HG02763 (cell line): ENCODE data around the gene SPSB4.

Source experiments
- ATAC-seq: cut with Tn5 transposase; IDR thresholded peaks from one replicate; pipeline ENCODE4 v1.9.1; 2021; ENCODE audit warnings: mild to moderate bottlenecking, moderate library complexity; ENCODE audit not compliant: unreplicated experiment

Gene SPSB4

DNA sequence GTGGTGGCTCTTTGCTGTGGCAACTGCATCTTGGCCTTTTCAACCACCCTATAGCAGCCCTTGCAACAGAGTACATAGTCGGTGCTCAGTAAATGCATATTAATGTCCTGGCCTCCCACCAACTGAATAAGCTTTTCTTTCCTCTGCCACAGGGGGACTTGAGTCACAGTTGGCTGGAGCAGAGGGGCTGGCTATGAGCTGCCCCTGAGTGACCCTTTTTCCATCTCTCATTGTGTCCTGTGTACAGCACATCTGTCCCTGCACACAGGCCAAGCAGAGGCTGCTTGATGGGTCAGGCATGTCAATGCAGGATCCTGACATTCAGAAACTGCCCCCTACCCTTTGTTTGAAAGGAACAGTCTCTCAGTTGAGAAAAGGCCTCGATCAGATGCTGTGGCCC is 22.4 kb downstream of the SPSB4 start:
- no peak for ATAC-seq

DNA sequence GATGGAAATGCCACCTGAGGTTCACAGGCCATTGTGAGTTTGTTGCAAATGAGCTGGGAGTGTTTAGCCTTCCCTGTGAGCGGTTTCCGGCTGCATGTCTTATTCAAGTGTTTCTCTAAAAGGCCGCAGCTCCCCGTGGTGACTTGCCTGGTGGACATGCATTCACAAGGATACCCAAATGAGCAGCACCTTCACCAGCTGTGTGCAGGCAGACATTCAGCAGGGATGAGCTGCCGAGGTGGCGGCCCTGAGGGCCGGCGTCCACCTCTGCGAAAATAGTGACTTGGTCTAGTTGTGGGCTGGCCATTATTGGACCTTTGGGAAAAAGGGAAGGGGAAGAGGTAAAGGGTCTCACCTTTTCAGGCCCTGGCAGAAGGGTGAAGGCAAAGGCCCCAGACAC is 23.4 kb downstream of the SPSB4 start:
- ATAC-seq: no peak

DNA sequence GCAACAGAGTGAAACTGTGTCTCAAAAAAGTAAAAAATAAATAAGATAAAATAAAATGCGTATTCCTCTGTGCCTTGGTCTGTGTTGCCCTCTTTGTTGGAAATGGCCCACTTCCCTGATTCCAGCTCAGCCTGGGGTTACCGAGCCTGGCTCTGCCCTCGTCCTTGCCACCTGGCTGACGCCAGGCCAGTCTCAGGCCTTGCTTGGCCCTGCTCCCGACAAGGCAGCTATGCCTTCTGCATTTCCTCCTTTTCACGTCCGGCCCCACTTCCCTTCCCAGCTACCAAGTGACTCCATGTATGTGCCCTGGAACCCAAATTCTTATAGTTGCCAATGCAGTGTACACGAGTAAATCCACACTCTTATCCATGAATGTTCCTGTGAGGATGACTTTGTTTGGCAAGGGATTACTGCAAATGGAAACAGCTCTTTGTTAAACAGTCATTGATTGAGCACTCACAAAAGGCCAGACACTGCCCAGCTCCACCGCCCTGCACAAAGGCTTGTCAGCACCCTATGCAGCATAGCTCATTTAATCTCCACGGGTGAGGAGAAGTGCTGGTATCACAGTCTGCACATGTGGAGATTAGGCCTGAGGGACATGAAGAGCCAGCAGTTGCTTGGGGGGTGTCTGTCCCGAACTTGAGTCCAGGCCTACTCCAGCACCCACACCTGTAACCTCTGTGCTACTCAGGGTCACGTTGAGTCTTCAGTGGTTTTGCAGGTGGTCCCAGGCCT is 25.1 kb downstream of the SPSB4 start:
- no peak for ATAC-seq

DNA sequence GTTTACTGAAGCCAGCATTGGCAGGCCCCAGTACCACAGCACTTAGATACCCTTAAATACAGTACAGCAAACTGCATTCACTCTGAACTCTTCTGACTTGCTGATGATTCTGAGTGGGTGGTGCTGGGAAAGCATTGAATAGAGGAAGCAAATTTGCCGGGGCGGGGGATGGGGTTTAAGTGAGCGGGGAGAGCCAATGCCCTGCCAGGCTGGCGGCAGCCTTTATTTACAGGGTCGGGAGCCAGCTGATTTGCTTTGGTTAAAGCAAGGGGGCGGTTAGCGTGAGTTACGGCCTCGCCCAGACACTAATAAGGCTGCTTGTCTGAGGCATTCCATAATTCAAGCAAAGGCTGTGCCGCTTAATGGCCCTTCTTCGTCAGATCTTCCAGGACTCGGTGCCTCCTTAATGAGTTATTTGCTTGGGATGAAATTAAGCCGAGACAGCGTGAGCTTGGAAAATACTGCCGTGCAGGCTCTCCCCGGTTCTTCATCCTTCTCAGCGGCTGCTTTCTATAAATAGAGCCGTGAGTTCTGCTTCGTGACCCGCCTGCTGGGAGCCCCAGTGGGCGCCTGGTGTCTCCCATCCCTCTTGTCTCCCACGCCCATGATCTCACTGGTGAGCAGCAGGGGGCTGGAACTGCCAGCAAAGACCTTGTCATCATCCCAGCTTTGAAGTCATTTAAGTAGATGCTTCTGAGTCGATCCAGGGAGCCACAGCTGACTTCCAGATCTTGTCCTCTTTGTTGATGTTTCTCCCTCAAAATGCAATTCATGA is 25.8 kb downstream of the SPSB4 start:
- no peak for ATAC-seq

DNA sequence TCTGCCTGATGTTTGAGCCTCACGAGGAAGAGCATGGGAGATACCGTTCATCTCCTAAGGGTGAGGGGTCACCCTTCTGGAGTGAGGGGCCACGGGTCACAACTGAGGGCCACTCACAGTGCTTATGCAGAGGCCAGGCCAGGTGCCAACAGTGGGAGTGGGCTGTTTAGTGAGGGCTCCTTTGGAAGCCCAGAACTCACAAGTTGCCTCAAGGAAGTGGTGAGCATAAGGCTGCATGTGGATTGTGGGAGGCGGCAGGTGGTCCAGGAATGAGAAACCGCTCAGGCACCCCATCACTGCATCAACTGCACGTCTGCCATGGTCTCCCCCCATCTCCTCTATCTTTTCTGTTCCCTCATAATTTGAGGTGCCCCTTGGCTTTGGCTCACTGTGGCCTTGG is 26.5 kb downstream of the SPSB4 start:
- no peak for ATAC-seq

DNA sequence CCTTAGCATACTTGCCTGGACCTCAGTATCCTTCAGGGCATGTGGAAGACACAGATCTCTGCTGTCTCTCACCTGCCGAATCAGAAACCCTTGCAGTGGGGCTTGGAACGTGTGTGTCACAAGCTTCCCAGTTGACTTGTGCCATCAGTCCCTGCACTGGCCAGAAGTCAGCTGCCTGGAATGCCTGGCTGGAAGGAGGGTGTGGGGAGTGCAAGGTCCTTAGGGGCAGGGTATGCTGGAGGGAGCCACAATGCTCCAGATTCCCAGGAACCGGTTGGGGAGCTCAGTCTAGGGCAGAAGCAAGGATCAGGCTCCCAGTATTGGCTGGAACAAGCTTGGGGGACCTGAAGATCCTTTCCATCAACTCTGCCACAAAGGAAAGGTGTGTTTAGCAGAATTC is 27.1 kb downstream of the SPSB4 start:
- ATAC-seq: no peak

DNA sequence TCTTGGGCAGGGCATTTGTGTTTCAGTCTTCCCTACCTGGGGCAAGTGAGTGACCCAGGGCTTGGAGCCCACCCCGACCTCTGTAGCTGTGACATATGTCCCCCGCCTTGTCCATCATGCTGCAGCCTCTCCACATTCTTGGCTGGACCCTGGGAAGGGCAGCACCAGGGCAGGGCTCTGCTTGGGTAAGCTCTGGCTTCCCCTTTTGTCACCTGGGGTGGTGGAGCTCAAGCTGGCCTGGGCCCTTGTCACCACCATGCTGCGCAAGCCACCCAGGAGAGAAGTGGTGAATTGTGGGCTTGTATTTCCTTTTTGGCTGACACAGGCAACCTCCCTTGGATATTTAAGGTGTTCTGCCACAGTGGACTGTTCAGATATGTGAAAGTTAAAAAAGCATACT is 29.3 kb downstream of the SPSB4 start:
- no peak for ATAC-seq

DNA sequence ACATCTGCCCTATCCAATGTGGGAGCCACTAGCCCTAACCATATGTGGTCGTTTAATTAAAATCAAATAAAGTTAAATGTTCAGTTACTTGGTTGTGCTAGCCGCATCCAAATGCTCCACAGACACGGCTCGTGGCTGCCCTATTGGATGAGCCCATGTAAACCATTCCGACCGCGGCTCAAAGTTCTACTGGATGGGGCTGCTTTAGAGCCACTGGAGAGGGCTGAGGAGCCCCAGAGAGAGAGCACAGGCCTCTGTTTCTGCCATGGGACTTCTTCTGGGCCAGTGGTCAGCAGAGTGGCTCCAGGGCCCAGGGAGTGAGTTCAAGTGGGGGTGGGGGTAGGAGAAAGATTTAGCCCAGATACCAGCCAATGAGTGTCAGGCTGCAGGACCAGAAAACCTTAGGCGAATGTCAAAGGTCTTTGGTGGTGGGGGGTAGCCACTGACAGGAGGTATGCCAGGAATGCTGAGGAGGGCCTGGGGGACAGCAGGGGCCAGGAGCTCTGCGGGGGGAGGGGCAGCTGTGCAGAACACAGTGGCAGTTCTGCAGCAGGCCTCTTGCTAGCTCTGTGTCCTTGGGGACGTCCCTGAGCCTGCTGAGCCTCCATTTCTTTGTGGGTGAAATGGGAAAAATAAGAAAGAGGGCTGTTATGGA is 30.1 kb downstream of the SPSB4 start:
- no peak for ATAC-seq

DNA sequence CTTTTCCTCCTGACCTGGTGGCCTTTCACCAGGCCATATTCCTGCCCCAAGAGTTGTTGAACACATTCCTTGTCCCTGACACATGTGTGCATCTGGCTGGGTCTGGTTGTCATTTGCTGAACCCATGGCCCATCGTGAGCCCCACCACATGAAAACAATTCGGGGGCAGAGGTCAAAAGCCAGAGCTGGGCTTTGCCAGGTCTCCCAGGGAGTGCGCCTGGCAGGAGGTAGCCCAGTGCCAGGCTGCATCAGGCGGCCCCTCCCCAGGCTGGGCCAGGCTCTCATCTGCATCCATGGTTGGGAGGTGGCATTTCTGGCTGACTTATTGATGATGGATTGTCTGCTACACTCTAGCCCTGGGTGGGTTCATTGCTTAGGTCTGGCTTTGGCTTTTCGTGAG is 30.9 kb downstream of the SPSB4 start:
- ATAC-seq: no peak

DNA sequence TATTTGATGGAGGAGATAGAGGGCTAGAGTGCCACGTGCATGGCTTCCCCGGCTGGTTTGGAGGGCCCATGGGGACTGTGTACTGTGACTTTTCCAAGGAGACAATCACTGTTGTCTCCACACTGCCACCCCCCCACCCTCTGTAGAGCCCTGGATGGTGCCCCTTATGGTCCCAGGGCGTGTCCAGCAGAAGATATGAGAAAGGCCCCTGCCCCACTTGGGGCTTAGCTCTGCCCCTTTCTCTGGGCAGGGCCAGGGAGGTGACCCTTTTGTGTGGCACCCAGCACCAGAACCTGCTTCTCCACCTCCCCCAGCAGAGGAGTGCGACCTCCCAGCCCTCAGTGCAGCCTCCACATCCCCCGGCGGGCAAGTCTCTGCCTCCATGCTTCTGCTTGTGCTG is 32.1 kb downstream of the SPSB4 start:
- no peak for ATAC-seq

DNA sequence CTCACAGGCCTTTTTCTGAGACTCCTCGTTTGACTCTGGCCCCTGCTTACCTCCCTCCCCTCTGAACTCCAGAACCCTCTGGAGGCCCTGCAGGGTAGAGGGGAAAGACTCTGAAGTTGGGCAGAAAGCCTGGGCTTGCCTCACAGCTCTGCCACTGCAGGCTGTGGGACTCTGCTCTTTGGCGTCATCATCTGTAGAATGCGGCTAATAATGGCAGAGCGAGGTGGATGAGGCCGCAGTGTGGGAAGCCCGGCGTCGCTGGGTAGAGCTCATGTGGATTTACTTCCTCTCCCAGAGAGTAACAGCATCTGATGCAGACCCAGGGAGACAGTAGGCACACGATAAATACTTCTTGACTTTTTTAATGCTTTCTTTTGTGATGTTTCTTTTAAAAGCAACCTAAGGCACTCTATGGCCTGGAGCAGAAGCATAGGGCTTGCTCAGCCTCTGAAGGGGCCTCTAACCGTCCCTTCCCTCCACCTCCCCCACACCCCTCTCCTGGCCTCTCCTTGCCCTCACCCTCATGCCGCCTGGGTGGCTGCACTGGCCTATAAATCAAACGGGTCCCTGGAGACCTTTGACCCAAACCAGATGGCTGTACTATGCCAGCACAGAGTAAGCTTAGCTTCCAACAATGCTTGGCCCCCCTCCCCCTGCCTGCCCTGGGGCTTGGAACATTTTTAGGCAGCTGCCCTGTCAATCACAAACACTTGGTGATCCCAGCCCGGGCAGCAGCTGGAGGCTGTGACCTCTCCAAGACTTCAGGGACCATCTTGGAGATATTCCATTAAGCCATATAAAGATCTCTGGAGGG is 32.9 kb downstream of the SPSB4 start:
- ATAC-seq: no peak

DNA sequence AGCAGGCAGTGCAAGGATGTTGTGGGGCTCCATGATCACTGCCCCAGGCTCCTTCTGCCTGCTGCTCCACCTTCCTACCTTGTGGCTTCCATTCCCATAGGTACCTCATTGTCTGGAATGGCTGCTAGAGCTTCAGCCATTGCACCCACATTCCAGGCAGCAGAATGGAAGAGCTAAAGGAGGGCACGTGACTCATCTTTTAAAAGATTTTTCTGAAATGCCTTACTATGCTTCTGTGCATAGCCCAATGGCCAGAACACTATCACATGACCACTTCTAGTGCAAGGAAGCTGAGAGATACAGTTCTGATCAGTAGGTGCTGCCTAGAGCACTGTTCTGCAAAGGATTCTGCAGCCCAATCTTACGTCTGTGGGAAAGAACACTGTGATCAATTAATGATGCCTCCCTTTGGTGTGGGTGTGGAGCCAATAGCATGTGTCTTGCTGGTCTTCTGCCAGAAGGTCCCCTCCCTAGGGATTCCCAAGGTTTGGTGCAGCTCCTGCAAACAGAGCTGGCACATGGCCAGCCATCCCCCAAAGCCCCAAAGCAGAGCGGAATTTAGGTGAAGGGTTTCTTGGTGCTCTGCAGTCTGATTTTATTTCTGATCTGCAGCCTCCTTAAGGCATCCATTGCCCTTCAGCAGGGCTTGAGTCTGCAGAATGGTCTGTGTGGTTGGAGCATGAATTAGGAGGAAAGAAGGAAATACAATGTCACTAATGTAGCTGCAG is 34.4 kb downstream of the SPSB4 start:
- ATAC-seq: no peak

DNA sequence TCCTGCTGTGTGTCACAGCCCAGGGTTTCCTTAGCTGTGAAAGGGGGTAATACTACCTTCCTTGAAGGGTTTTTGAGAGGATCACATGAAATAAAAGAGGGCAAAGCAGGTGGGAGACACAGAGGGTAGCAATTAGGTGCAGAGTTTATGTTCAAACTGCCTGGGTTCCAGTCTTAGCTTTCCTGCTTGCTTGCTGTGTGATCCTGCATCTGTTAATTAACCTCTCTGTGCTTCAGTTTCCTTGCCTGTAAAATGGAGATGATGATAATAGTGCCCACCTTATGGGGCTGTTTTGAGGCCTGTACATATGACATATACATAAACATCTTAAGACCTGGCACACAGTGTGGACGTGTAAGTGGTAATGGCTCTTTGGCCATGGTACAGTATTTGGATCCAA is 35.0 kb downstream of the SPSB4 start:
- no peak for ATAC-seq

DNA sequence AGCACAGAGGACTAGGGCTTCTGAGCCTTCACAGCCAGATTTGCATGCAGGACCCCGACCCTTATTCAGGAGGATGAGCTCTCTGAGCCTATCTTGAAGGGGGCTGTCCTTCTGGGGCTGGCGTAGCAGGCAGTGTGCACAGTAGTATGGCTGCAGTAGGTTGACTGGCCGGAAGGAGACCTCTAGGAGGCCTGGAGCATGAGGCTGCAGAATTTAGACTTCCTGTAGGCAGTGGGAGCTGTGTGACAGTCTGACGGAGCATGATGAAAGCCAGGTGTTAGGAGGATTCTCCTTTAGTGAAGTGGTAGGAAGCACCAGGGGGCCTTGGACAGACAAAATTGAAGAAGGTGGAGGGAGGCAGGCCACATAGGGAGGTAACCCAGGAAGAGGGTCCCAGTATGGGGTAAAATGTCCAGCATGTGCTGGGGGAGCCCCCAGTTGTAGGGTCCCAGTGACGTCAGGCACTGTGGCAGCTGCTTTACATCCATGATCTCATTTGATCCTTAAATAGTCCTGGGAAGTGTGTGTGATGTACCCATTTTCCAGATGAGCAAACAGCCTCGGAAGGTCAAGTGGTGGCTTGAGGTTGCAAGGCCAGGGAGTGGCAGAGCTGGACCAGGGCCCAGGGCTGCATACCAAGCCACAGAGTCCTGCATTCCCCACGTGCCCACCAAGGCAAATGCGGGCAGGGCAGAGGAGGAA is 36.1 kb downstream of the SPSB4 start:
- no peak for ATAC-seq

DNA sequence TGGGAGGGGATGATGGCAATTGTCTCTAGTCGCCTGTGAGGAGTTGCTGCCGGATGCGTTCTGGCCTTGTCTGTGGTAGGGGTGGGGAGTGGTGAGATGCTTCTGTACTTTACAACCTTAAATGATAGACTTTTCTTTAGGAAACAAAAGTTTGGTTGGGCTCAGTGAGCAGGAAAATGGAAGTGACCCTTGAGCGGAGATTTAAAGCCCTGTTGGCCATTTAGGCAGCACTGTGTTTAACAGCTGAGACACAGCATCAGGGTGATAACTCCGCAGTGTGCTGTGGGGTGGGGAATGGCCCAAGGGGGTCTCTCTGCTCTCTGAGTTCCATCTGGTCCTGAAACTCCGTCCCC is 36.6 kb downstream of the SPSB4 start:
- ATAC-seq: no peak

DNA sequence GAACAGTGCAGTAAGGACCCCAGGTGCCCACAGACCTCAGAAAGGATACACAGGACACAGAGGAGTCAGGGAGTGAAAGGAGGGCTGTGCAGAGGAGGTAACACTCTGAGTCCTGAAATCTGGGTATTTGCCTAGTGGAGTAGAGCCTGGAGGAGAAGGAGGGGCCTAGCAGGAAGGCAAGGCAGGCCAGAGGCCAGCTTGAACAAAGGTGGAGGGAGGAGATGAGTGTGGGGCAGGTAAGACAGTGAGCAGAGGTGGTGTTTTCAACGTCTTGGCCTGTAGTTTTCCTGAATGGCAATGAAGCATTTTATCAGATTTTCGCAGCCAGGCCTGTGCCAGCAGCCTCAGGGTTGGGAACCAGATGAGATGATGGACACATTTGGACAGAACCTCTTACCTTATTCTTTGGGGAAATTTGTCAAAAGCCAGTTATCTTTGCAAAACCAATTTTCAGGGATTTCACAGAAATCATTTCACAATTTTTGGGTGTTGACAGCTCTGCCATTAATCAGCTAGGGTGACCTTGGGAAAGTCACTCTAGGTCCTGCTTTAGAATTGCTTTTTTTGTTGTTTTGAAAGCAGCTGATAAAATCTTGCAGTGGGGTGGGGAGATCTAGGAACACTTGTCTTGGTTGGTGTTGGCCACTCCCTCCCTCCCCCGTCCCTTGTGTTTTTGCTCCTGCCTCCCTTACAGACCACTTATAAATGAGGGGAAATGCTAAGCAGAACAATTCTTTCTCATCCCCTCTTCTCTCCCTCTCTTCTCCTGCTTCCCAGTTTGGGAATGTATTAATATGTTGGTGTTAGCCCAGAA is 38.4 kb downstream of the SPSB4 start:
- ATAC-seq: no peak

DNA sequence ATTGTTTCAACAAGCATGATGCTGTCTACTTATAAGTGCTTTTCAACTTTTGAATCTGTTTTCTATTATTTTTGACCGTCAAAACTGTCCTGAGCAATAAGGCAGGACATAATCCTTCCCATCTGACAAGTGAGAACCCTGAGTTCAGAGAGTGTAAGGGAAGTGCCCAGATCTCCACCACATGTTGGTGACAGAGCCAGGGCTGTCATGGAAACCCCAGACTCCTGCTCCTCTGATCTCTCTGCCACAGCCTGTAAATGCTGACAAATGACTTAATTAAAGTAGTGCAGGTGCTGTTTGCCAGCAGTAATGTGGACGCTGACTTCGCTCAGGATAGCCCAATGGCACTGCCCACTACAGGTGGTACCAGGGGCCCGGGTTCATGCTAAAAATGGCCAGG is 40.3 kb downstream of the SPSB4 start:
- ATAC-seq: no peak

DNA sequence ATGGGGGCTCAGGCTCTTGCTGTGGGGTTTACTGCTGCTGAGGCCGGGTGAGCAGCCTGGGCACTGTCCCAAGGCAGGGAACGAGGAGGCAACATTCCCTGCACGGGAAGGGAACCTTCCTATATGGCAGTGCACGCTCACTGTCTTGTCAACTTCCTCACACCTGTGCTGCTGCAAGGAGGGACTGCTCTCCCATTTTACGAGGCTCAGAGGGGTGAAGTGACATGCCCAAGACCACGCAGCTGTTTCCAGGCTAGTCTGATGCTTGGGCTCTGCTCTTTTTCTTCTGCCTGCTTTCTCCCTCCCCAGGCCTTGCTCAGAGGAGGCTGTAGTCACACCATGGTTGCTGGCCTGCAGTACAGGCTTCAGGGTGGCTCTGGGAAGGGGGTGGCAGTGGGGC is 41.5 kb downstream of the SPSB4 start:
- ATAC-seq: no peak

DNA sequence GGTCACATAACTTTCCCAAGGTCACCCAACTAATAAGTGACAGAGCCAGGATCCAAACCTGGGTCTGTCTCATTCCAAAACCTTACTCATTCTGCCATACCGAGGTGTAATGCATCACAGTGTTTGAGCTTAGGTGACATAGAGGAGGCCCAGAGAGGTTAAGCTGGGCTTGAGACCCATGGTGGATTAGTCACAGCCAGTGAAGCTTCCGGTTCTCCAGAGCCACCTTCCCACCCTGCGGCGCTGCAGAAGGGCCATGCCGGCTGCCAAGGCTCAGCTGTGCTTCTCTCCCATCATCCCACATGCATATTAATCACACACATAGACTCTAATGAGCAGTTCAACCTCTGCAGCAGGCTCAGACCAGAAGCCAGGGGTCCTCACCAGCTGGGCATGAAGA is 42.2 kb downstream of the SPSB4 start:
- no peak for ATAC-seq
